ENCODE data around the gene MCL1.
"Not testable (repeated sequence)": the region's sequence is repeated elsewhere in the genome, so short reads cannot be mapped to it uniquely, and the experiment has no call there.

Gene MCL1

GRCh38 chr1:150567717-150568593 is 11.5 kb downstream of the MCL1 start:
- peak; percentile 83 for DNase-seq

- DNase-seq = peak; percentile 77
Measured at GRCh38 chr1:150567341-150567716, 12.1 kb downstream of the MCL1 start.

GRCh38 chr1:150566589-150567340 is 12.6 kb downstream of the MCL1 start:
- no peak for DNase-seq

- not testable (repeated sequence) for DNase-seq
Measured at GRCh38 chr1:150565240-150565991, 14.0 kb downstream of the MCL1 start.

- DNase-seq = no peak
Measured at GRCh38 chr1:150564051-150564991, 15.1 kb downstream of the MCL1 start.

- DNase-seq = no peak
Measured at GRCh38 chr1:150563340-150564038, 15.9 kb downstream of the MCL1 start.

GRCh38 chr1:150562446-150563339 is 16.7 kb downstream of the MCL1 start:
- peak; percentile 77 for DNase-seq

- peak; percentile 93 for DNase-seq
Measured at GRCh38 chr1:150561974-150562445, 17.4 kb downstream of the MCL1 start.

GRCh38 chr1:150561254-150561973 is 18.0 kb downstream of the MCL1 start:
- peak; percentile 85 for DNase-seq

GRCh38 chr1:150560576-150561253 is 18.7 kb downstream of the MCL1 start:
- DNase-seq = peak; percentile 91

GRCh38 chr1:150560011-150560438 is 19.4 kb downstream of the MCL1 start:
- peak; percentile 89 for DNase-seq

GRCh38 chr1:150559656-150560010 is 19.8 kb downstream of the MCL1 start:
- DNase-seq = no peak

GRCh38 chr1:150558761-150559655 is 20.4 kb downstream of the MCL1 start:
- DNase-seq = no peak

- DNase-seq = no peak
Measured at GRCh38 chr1:150558303-150558704, 21.1 kb downstream of the MCL1 start.

- DNase-seq = no peak
Measured at GRCh38 chr1:150557813-150558212, 21.6 kb downstream of the MCL1 start.

- no peak for DNase-seq
Measured at GRCh38 chr1:150557065-150557600, 22.3 kb downstream of the MCL1 start.

Measured in activated CD8-positive, alpha-beta memory T cell treated with anti-CD3 and anti-CD28 coated beads, Interleukin-2, amount 50 U/mL, for 48 hours (primary cell).